WTC11 (cell line): ENCODE measurements around the gene LYRM1. TPM values are rescaled to one million over a fixed set of nuclear protein-coding genes. Genes with fewer than 3 reads are reported as not detected.
"Not testable (repeated sequence)": the region's sequence is repeated elsewhere in the genome, so short reads cannot be mapped to it uniquely, and the experiment has no call there.

Experiments
- ATAC-seq: fragments of 200-7000 bp; cut with Tn5 transposase; 2 replicates; pipeline ENCODE4 v1.10.0; 2021; ENCODE audit warnings: mild to moderate bottlenecking, moderate library complexity
- CTCF ChIA-PET: fragments of 300-600 bp; sonication (Branson Sonifier 250); formaldehyde crosslinking; loops from one replicate; lab custom pipeline; 2021; ENCODE audit warnings: antibody characterized with exemption; lab: Charles Lee
- POLR2A ChIA-PET: fragments of 350-600 bp; sonication (Branson Sonifier 250); formaldehyde crosslinking; loops from one replicate; lab custom pipeline; 2021; ENCODE audit warnings: antibody characterized with exemption; lab: Charles Lee
- DNase-seq: peaks from one replicate; pipeline ENCODE4 v3.0.0; 2021; ENCODE audit warnings: low spot score
- H3K27ac Mint-ChIP-seq: 2 replicates; pipeline ENCODE4 v1.8.0; 2021; ENCODE audit warnings: mixed read lengths
- H3K27me3 Mint-ChIP-seq: 2 replicates; pipeline ENCODE4 v1.8.0; 2021; ENCODE audit warnings: low read depth, mild to moderate bottlenecking, moderate library complexity, mixed read lengths
- H3K36me3 Mint-ChIP-seq: 2 replicates; pipeline ENCODE4 v1.8.0; 2021; ENCODE audit warnings: mixed read lengths
- H3K4me1 Mint-ChIP-seq: 2 replicates; pipeline ENCODE4 v1.8.0; 2022; ENCODE audit warnings: mixed read lengths
- H3K4me3 Mint-ChIP-seq: 2 replicates; pipeline ENCODE4 v1.8.0; 2021; ENCODE audit warnings: mild to moderate bottlenecking, moderate library complexity, mixed read lengths
- H3K9me3 Mint-ChIP-seq: 2 replicates; pipeline ENCODE4 v1.8.0; 2021; ENCODE audit warnings: mixed read lengths
- FOXJ3 ChIP-seq: sonication (generic); formaldehyde crosslinking; IDR thresholded peaks from 2 replicates; pipeline ENCODE4 v1.9.0; 2021; ENCODE audit warnings: missing genetic modification reagents, mild to moderate bottlenecking, borderline replicate concordance
- HMGXB4 ChIP-seq: sonication (generic); formaldehyde crosslinking; IDR thresholded peaks from 2 replicates; pipeline ENCODE4 v1.8.1; 2023; ENCODE audit warnings: mild to moderate bottlenecking, moderate library complexity, missing genetic modification reagents
- IRF1 ChIP-seq: sonication (generic); formaldehyde crosslinking; IDR thresholded peaks from 2 replicates; pipeline ENCODE4 v1.8.0; 2023; ENCODE audit warnings: missing genetic modification reagents
- NFE2L1 ChIP-seq: sonication (generic); formaldehyde crosslinking; IDR thresholded peaks from 2 replicates; pipeline ENCODE4 v1.8.1; 2023; ENCODE audit warnings: missing genetic modification reagents
- NR3C1 ChIP-seq: sonication (generic); formaldehyde crosslinking; conservative IDR thresholded peaks from 2 replicates; pipeline ENCODE4 v1.8.1; 2023; ENCODE audit warnings: low read depth, mild to moderate bottlenecking, missing genetic modification reagents
- ZBTB43 ChIP-seq: sonication (generic); formaldehyde crosslinking; IDR thresholded peaks from 2 replicates; pipeline ENCODE4 v1.8.1; 2023; ENCODE audit warnings: mild to moderate bottlenecking, missing genetic modification reagents
- ZNF138 ChIP-seq: sonication (generic); formaldehyde crosslinking; conservative IDR thresholded peaks from 2 replicates; pipeline ENCODE4 v1.8.1; 2022; ENCODE audit warnings: mild to moderate bottlenecking, moderate library complexity, missing genetic modification reagents
- ZNF425 ChIP-seq: fragments of 250-450 bp; sonication (Bioruptor Pico); conservative IDR thresholded peaks from 2 replicates; pipeline ENCODE4 v1.9.0; 2021; ENCODE audit warnings: mild to moderate bottlenecking
- total RNA-seq: library from RNA; stranded (reverse); gene quantifications from 3 replicates; pipeline ENCODE4 v1.2.3, GENCODE V29; 2021
- TF ChIP-seq, protein P1 (sequence below): sonication (generic); formaldehyde crosslinking; IDR thresholded peaks from 2 replicates; pipeline ENCODE4 v1.8.0; 2022; ENCODE audit warnings: mild to moderate bottlenecking, missing genetic modification reagents
- TF ChIP-seq, protein P2 (sequence below): sonication (generic); formaldehyde crosslinking; IDR thresholded peaks from 2 replicates; pipeline ENCODE4 v1.8.0; 2023; ENCODE audit warnings: mild to moderate bottlenecking, missing genetic modification reagents
- TF ChIP-seq, protein P3 (sequence below): fragments of 250-450 bp; sonication (Bioruptor Pico); IDR thresholded peaks from 2 replicates; pipeline ENCODE4 v1.9.0; 2021; ENCODE audit warnings: mild to moderate bottlenecking
- TF ChIP-seq, protein P4 (sequence below): sonication (generic); formaldehyde crosslinking; IDR thresholded peaks from 2 replicates; pipeline ENCODE4 v1.8.1; 2022; ENCODE audit warnings: mild to moderate bottlenecking, moderate library complexity, missing genetic modification reagents
- TF ChIP-seq, protein P5 (sequence below): sonication (generic); formaldehyde crosslinking; IDR thresholded peaks from 2 replicates; pipeline ENCODE4 v1.8.0; 2022; ENCODE audit warnings: mild to moderate bottlenecking, missing genetic modification reagents

Gene LYRM1
- total RNA-seq, 1 experiment from 2014 or later = 11.4 TPM

GRCh38 chr16:20862162-20862960, 38.2 kb upstream of the LYRM1 start (continued):
- TF ChIP-seq, protein P1, sequence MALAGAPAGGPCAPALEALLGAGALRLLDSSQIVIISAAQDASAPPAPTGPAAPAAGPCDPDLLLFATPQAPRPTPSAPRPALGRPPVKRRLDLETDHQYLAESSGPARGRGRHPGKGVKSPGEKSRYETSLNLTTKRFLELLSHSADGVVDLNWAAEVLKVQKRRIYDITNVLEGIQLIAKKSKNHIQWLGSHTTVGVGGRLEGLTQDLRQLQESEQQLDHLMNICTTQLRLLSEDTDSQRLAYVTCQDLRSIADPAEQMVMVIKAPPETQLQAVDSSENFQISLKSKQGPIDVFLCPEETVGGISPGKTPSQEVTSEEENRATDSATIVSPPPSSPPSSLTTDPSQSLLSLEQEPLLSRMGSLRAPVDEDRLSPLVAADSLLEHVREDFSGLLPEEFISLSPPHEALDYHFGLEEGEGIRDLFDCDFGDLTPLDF (CRISPR knock-in tag) = no peak
- TF ChIP-seq, protein P2, sequence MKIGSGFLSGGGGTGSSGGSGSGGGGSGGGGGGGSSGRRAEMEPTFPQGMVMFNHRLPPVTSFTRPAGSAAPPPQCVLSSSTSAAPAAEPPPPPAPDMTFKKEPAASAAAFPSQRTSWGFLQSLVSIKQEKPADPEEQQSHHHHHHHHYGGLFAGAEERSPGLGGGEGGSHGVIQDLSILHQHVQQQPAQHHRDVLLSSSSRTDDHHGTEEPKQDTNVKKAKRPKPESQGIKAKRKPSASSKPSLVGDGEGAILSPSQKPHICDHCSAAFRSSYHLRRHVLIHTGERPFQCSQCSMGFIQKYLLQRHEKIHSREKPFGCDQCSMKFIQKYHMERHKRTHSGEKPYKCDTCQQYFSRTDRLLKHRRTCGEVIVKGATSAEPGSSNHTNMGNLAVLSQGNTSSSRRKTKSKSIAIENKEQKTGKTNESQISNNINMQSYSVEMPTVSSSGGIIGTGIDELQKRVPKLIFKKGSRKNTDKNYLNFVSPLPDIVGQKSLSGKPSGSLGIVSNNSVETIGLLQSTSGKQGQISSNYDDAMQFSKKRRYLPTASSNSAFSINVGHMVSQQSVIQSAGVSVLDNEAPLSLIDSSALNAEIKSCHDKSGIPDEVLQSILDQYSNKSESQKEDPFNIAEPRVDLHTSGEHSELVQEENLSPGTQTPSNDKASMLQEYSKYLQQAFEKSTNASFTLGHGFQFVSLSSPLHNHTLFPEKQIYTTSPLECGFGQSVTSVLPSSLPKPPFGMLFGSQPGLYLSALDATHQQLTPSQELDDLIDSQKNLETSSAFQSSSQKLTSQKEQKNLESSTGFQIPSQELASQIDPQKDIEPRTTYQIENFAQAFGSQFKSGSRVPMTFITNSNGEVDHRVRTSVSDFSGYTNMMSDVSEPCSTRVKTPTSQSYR (CRISPR knock-in tag) = no peak
- TF ChIP-seq IRF1 (CRISPR knock-in tag) (no peak), NR3C1 (CRISPR knock-in tag) (no peak), FOXJ3 (no peak)
- TF ChIP-seq, protein P3, sequence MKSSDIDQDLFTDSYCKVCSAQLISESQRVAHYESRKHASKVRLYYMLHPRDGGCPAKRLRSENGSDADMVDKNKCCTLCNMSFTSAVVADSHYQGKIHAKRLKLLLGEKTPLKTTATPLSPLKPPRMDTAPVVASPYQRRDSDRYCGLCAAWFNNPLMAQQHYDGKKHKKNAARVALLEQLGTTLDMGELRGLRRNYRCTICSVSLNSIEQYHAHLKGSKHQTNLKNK = no peak
- TF ChIP-seq, protein P4, sequence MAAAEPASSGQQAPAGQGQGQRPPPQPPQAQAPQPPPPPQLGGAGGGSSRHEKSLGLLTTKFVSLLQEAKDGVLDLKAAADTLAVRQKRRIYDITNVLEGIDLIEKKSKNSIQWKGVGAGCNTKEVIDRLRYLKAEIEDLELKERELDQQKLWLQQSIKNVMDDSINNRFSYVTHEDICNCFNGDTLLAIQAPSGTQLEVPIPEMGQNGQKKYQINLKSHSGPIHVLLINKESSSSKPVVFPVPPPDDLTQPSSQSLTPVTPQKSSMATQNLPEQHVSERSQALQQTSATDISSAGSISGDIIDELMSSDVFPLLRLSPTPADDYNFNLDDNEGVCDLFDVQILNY = no peak
- TF ChIP-seq, protein P5, sequence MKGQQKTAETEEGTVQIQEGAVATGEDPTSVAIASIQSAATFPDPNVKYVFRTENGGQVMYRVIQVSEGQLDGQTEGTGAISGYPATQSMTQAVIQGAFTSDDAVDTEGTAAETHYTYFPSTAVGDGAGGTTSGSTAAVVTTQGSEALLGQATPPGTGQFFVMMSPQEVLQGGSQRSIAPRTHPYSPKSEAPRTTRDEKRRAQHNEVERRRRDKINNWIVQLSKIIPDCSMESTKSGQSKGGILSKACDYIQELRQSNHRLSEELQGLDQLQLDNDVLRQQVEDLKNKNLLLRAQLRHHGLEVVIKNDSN (CRISPR knock-in tag) = no peak

DNA sequence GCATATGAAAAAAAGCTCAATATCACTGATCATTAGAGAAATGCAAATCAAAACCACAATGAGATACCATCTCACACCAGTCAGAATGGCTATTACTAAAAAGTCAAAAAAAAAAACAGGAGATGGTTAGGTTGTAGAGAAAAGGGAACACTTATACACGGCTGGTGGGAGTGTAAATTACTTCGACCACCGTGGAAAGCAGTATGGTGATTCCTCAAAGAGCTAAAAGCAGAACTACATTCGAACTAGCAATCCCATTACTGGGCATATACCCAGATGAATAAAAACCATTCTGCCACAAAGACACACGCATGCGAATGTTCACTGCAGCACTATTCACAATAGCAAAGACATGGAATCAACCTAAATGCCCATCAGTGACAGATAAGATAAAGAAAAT, 36.2 kb upstream of the LYRM1 start:
- peaks cover 18% of the 10 kb centered on the region for H3K36me3 Mint-ChIP-seq
- H3K9me3 Mint-ChIP-seq, POLR2A ChIA-PET, CTCF ChIA-PET, DNase-seq, H3K27me3 Mint-ChIP-seq, H3K4me3 Mint-ChIP-seq, ATAC-seq: not testable (repeated sequence)
- H3K27ac Mint-ChIP-seq = peak overlapping the region; percentile 74; the same call in 1 of the 2 replicates
- H3K4me1 Mint-ChIP-seq = peaks cover 47% of the 10 kb centered on the region

- peaks cover 35% of the 10 kb centered on the region for H3K4me1 Mint-ChIP-seq
- CTCF ChIA-PET = interaction anchor here (0.9 to 1.6 kb wide), 3 partner anchors 9 to 236 kb away, joined by 4 to 5 read pairs (median 4); no protein-coding TSS in a partner anchor
- ATAC-seq (no peak), DNase-seq (no peak)
- POLR2A ChIA-PET = no interaction called here
- no peaks in the 10 kb centered on the region for H3K27me3 Mint-ChIP-seq
- H3K9me3 Mint-ChIP-seq = peaks cover 5% of the 10 kb centered on the region
- H3K27ac Mint-ChIP-seq = peak overlapping the region; percentile 55; the same call in 1 of the 2 replicates
- peaks cover 18% of the 10 kb centered on the region for H3K36me3 Mint-ChIP-seq
- no peak overlapping the region for H3K4me3 Mint-ChIP-seq
- TF ChIP-seq, protein P2 (CRISPR knock-in tag) = no peak
- TF ChIP-seq ZNF138 (CRISPR knock-in tag) (no peak), NFE2L1 (CRISPR knock-in tag) (no peak), ZNF425 (CRISPR knock-in tag) (no peak), HMGXB4 (CRISPR knock-in tag) (no peak), ZBTB43 (CRISPR knock-in tag) (no peak)
Observed at GRCh38 chr16:20865420-20866131, 35.0 kb upstream of the LYRM1 start.
